ENCODE measurements around the gene CTAGE15. TPM values are rescaled to one million over a fixed set of nuclear protein-coding genes. Genes with fewer than 3 reads are reported as not detected.
"Not testable (repeated sequence)": the region's sequence is repeated elsewhere in the genome, so short reads cannot be mapped to it uniquely, and the experiment has no call there.

Gene CTAGE15, protein sequence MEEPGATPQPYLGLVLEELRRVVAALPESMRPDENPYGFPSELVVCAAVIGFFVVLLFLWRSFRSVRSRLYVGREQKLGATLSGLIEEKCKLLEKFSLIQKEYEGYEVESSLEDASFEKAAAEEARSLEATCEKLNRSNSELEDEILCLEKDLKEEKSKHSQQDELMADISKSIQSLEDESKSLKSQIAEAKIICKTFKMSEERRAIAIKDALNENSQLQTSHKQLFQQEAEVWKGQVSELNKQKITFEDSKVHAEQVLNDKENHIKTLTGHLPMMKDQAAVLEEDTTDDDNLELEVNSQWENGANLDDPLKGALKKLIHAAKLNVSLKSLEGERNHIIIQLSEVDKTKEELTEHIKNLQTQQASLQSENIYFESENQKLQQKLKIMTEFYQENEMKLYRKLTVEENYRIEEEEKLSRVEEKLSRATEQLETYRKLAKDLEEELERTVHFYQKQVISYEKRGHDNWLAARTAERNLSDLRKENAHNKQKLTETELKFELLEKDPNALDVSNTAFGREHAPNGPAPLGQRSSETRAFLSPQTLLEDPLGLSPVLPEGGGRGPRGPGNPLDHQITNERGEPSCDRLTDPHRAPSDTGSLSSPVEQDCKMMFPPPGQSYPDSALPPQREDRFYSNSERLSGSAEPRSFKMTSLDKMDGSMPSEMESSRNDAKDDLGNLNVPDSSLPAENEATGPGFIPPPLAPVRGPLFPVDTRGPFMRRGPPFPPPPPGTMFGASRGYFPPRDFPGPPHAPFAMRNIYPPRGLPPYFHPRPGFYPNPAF
- 1 to 10 TPM in 1 of 7 donors, under 1 TPM in 3, not detected in 3; 0.30 to 1.8 (median 0.48) TPM for total RNA-seq
- under 1 TPM in 1 of 2 donors, not detected in 1; 0.75 TPM for polyA plus RNA-seq
- long read RNA-seq, donor 1 = 0 reads
- long read RNA-seq, donor 2 = 0 reads
- long read RNA-seq, donor 3 = 0 reads

DNA sequence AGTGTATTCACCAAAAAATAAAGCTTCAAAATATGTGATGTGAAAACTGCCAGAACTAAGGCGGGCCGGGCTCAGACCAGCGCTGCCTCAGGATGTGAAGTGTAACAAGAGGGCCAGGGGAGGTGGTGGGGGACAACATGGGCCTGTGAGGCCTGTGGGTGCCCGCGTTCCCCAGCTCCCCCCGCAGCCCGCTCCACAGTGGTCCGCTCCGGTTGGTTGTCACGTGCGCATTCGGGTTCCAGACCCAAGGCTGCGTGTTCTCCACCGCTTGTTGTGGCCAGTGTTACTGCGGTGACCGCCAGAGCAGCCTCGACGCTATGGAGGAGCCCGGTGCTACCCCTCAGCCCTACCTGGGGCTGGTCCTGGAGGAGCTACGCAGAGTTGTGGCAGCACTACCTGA lies at the start of gene CTAGE15:
Gene CTAGE15, plus strand, starts transcription at position 301 of the 400 bp plus-strand sequence. Its CDS starts 17 bp downstream, at position 318.
- WGBS, 3 donors = 89 to 95% methylated on average over 3 to 8 of the region's 20 CpGs; no CpG with 5 or more reads in 1 of the 3 donors
- H3K4me1 ChIP-seq (ENCODE audit: insufficient read depth); H3K36me3 ChIP-seq; intact Hi-C loops (cut with DNase I); H3K9me3 ChIP-seq; DNase-seq; H3K27me3 ChIP-seq; H3K4me3 ChIP-seq; H3K27ac ChIP-seq: not testable (repeated sequence)

DNA sequence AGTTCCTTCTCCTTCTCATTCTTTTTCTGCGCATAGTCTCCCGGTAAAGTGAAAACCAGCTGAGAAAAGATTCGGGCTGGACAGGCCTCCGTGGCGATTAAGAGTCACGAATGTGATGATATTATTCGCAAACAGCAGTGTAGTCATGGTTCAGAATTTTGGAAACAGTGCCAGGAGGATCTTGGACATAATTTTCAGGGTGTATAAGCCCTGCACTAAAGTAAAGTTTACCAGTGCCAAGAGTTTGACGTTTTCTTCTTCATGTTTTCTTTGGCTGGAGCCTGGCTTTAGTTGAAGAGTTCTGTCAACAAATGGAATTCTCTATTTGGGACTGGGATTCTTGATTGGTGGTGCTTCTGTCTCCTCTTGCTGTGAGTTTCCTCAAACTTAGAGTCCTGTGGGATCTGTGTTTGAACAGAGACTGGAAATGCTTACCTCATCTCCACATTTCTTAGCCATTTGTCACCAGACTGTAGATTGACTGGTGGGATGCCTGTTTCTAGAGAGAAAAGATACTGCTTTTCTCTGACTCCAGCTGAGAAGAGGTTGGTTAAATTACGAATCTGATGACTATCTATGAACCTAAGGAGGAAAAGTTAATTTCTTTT lies 49.2 kb upstream of the CTAGE15 start:
- DNase-seq; intact Hi-C loops (cut with DNase I); H3K4me3 ChIP-seq; H3K27ac ChIP-seq; H3K36me3 ChIP-seq; H3K27me3 ChIP-seq; H3K9me3 ChIP-seq: not testable (repeated sequence)
- no CpG with 5 or more reads among the region's 9 CpGs for WGBS, 3 donors
- H3K4me1 ChIP-seq (ENCODE audit: insufficient read depth) = peaks cover 14% of the 10 kb centered on the region

DNA sequence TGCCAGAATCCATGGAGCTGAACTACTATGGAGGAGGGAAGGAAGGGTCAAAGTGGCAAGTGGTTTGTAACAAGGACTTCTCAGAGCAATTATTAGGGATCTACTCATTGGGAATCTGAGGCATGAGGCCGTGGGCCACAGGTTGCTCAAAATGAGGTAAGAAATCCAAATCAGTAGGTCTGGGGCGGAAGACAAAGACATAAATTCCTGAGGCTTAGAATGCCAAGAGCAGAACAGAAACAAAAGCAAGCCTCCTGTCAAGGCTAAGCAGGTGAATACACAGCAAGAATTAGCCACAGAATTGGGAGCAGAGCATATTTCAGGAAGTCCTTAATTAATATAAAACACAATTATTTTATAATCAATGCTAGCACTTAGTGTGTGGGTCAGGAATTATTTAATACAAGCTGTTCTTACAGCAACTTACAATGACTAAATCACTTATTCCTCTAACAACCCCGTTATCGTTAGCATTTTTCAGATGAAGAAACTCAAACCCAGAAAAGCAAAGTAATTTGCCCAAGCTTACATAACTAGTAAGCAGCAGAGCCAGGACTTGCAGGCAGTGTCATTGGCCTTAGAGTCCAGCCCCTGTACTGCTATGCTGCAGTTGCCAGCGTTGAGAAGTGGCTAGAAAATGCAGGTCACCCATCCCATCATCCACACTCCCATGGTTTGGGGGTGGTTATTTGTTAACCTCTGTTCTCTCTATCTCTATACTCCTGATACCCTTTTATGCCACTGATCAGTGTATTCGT lies 40.3 kb upstream of the CTAGE15 start:
- intact Hi-C loops (cut with DNase I); H3K27me3 ChIP-seq; H3K36me3 ChIP-seq; H3K27ac ChIP-seq; H3K4me3 ChIP-seq; H3K4me1 ChIP-seq (ENCODE audit: insufficient read depth); H3K9me3 ChIP-seq; DNase-seq: not testable (repeated sequence)
- WGBS, 3 donors = 86 to 94% (median 86%) methylated on average over 2 to 4 of the region's 6 CpGs

DNA sequence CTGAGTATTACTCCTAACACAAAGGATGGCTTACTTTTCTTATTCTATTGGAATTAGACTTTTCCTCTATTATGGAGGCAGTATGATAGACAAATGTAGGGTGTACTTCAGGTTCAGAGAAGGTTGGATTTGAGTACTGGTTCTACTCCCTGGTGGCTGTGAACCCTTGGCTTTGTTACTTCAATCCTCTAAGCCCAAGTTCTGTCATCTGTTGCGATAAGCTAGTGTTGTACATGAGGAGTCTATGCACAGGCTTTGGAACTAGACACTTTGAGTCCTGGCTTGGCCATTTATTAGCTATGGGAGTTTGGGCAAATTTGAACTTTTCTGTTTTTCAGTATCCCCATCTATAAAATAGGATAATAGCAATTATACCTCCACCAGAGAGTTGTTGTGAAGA lies 39.7 kb upstream of the CTAGE15 start:
- H3K4me1 ChIP-seq (ENCODE audit: insufficient read depth); H3K27ac ChIP-seq; H3K4me3 ChIP-seq; intact Hi-C loops (cut with DNase I); H3K36me3 ChIP-seq; H3K9me3 ChIP-seq; DNase-seq; H3K27me3 ChIP-seq: not testable (repeated sequence)
- no CpG with 5 or more reads among the region's 1 CpG for WGBS, 3 donors

DNA sequence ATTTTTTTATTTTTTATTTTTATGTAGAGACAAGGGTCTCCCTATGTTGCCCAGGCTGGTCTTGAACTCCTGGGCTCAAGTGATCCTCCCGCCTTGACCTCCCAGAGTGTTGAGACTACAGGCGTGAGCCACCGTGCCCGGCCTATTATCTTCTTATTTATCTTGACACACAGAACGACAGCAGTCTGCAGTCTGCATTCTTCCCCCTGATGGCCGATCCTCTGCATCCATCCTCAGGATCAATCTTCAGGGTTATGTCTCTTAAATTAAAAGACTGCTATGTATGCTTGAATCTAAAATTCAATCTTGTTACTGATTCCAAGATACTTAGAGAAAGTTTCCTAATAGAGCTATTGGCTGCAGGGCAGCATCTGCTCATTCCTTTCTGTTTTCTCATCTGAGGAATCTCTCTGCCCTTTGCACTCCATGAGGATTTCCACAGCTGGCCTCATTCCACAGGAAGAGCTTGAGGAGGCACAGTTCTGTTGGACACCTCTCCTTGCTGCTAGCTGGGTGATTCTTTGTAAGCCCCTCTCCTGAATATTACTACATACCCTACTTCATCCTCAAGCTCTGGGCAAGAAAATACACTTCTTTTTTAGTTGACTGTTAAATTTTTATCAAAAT lies 38.3 kb upstream of the CTAGE15 start:
- WGBS, 3 donors = no CpG with 5 or more reads among the region's 6 CpGs
- H3K4me1 ChIP-seq (ENCODE audit: insufficient read depth); H3K4me3 ChIP-seq; H3K27me3 ChIP-seq; H3K9me3 ChIP-seq; H3K27ac ChIP-seq; DNase-seq; intact Hi-C loops (cut with DNase I); H3K36me3 ChIP-seq: not testable (repeated sequence)

DNA sequence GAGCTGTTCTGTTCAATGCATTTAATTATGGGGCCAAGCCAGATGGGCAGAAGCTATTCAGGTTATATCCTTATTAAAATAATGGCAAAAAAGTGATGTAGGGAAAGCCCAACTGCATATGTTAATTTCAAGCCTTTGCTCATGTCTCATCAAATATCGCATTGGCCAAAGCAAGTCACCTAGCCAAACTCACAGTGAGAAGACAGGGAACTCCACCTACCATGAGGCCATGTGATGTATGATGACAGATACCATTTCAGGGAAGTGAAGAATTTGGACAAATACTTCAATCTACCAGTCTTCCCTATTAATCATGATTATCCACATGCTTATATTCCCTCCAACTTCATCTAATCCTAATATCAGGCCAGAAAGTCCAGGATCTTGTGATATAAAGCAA lies 35.2 kb upstream of the CTAGE15 start:
- intact Hi-C loops (cut with DNase I); H3K4me1 ChIP-seq (ENCODE audit: insufficient read depth); DNase-seq; H3K36me3 ChIP-seq; H3K4me3 ChIP-seq; H3K27ac ChIP-seq; H3K27me3 ChIP-seq; H3K9me3 ChIP-seq: not testable (repeated sequence)
- 96% methylated on average over 1 of the region's 1 CpG; no CpG with 5 or more reads in 2 of the 3 donors for WGBS, 3 donors

DNA sequence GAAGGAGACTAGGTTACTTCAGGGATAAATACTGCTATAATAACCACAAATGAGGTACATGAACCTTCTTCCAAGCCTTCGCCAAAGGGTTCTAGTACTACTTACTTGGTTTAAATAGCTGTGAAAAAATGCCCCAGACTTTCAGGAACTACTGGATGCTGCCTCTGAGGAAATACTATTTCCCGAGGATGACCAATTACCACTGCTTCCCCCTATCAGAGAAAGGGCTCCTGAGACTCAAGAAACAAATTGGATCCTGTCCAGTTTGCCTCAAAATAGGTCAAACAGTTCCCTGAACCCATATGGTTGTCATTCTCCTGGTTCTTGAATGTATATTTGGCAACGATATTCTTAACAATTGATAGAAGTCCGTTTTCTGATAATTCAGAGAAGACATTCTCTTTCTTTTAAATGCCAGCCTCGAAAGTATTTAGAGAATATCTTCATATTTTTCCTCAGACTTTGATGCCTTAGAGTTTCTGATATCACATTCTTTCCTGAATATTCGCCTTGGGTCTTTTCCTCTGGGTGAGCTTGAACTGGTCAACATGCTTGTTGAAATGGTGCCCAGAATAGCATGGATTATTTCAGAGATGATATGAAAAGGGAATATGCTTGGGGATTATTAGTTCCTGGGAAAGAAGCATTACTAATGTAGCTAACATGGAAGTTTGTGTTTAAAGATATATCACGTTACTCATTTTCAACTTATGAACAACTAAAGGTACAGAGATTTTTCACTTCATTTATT lies 28.1 kb upstream of the CTAGE15 start:
- H3K36me3 ChIP-seq; DNase-seq; H3K27ac ChIP-seq; H3K4me1 ChIP-seq (ENCODE audit: insufficient read depth); H3K4me3 ChIP-seq; H3K9me3 ChIP-seq; H3K27me3 ChIP-seq; intact Hi-C loops (cut with DNase I): not testable (repeated sequence)
- WGBS, 3 donors = no CpG with 5 or more reads among the region's 7 CpGs

DNA sequence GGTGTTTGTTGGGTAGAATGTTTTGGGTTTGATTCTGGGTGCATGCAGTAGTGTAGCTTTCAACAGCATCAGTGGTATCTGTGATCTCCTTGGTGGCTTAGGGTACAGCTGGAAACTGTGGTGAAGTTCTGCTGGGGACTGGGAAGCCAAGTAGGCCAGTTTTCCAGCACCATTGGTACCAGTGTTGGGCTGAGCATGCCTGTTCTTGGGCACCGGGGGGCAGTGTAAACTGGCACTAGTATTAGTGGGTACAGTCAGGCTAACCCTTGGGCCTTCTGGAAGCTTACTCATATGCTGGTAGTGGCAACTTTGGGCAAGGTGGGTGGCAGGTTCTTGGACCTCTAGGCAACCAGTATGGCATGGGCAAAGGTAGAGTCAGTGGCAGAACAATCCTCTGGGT lies 15.6 kb upstream of the CTAGE15 start:
- H3K36me3 ChIP-seq; H3K4me3 ChIP-seq; intact Hi-C loops (cut with DNase I); H3K27me3 ChIP-seq; H3K9me3 ChIP-seq; H3K4me1 ChIP-seq (ENCODE audit: insufficient read depth); H3K27ac ChIP-seq; DNase-seq: not testable (repeated sequence)
- no CpG with 5 or more reads among the region's 1 CpG for WGBS, 3 donors

DNA sequence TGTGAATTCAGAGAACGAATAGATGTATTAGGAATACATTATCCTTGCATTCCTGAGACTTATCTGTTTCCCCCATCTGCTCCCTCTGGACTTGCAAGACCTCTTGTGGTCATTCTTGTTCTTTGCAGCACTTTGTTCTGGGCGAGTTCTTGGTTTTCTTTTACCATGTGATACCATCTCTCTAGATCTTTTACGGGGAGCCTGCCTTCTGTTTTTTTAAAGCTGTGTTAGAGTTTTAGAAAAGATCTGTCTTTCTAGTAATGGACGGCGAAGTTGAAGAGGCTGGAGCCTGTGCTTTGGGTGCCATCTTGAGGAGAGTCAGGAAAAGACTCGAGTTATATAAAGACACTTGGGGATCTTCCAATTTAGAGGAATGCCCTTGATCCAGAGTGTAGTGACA lies 8.3 kb upstream of the CTAGE15 start:
- H3K27me3 ChIP-seq; H3K9me3 ChIP-seq; H3K36me3 ChIP-seq; DNase-seq; H3K4me3 ChIP-seq; H3K27ac ChIP-seq; intact Hi-C loops (cut with DNase I); H3K4me1 ChIP-seq (ENCODE audit: insufficient read depth): not testable (repeated sequence)
- WGBS, 3 donors = 0 to 4% (median 4%) methylated on average over 2 to 3 of the region's 6 CpGs

DNA sequence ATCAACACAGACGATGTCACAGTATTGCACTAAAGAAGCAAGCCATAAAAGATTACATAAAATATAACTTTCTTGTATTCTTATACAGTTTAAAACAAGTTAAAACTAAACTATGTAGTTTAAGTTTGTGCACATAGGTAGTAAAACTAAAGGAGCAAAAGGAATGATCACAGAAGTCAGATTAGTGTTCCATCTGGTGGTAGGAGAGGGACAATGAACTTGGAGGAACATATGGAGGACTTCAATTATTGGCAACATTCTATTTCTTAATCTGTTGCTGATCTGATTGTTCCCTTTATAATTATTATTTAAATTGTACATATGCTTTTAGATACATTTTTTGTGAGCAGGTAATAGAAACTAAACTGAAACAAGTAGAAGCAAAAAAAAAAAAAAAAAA lies 5.6 kb upstream of the CTAGE15 start:
- intact Hi-C loops (cut with DNase I); H3K27ac ChIP-seq; H3K4me3 ChIP-seq; H3K4me1 ChIP-seq (ENCODE audit: insufficient read depth); DNase-seq; H3K36me3 ChIP-seq; H3K9me3 ChIP-seq; H3K27me3 ChIP-seq: not testable (repeated sequence)
- no CpG with 5 or more reads among the region's 1 CpG for WGBS, 3 donors

All from ovary (tissue), 10 donors.